NCI-H226 (cell line): ENCODE data around the gene C3orf62.
A peak's percentile ranks its signal among the peaks of the same experiment; 100 is the strongest.

Experiments
- DNase-seq: peaks from one replicate; pipeline ENCODE4 v3.0.0-alpha.2; 2015

The C3orf62 gene

DNA sequence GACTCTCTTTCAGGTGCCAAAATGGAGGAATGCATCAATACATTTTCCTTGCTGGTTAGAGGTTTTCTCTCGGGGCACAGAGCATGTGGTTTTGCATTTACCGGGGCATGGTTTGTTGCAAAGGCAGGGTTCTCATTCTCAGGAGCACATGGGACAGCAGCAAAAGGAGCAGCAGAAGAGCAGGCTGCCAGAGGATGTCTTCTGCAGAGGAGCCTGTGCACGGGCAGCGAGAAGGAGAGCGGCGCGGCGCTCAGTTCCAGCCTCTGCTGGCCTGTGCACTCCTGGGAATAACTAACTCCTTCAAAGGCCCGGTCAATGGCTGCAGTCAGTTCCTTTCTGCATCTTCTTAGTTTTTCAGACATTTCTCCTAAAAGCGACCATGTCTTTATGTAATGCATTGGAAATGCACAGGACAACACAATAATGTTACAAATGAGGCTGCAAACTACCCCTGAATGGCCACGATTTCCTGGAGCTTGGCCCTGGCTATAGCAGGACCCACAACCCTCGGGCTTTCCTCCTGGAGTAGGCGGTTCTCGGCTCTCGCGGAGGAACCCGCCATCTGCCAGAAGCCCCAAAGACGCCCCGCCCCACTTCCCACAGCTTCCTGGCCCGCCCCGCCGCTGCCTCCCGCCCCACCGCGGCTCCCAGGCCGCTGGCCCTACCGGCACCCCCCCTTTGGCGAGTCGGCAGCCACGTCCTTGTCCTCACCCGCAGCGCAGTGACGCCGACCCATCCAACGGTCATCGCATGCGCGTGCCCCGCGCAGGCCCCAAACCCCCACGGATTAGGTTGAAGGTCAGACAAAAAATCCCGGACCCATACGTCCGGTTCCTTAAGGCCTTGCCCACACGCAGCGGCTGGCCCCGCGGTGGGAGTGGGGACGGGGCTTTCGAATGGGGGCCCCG lies at the start of gene C3orf62:
Gene C3orf62, minus strand, starts transcription at position 758 of the 908 bp plus-strand sequence. Its CDS starts 360 bp downstream, at position 398.
- no peak for DNase-seq

DNA sequence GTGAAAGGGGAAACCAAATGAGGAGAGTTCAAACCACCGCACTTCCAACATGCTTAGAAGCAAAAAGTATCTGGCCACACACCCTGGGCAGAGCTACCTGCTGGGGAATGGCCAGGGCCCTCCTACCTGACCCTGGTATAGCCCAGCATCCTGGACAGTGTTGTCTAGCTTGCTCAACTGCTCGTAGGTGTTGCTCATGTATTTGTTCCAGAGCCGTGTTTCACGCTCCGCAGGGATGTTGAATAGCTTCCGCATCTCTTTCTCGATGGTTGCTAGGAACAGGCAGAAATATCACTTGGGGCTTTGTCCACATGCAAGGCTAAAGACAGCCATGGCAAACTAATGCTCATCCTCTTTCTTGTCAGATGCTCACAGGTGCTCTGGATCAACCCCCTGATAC lies 47.7 kb upstream of the C3orf62 start:
- no peak for DNase-seq

DNA sequence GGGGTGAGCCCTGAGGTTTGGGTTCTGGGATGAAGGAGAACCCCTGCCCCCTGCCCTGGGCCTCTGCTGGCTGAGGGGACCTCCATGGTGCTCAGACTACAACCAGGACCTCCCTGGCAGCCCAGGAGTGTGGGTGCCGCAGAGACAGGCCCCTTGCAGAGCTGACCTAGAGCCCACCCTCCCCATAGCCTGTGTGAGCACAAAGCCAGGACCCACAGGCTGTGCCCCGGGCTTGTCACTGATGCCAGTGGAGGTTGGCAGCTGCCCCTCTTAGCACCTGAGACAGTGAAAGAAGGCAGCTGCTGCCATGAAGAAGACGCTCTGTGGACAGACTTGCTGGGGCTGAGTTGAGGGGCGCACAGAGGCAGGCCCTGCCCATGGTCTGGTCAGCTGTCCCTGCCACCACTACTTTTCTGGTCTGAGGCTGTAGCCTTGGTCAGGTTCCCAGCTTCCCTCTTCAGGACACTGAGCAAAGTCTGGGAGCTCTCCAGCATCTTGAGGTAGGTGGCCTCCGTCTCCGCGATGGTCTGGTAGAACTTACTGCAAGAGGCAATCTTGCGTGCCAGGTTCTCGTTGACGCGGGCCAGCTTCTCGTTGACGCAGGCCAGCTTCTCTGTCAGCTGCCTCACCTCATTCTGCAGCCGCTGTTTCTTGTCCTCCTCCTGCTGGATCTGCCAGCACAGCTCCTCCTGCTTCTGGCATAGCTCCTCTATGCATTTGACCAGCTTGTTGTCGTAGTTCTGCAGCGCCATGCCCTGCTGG lies 39.8 kb upstream of the C3orf62 start:
- DNase-seq, result no peak

DNA sequence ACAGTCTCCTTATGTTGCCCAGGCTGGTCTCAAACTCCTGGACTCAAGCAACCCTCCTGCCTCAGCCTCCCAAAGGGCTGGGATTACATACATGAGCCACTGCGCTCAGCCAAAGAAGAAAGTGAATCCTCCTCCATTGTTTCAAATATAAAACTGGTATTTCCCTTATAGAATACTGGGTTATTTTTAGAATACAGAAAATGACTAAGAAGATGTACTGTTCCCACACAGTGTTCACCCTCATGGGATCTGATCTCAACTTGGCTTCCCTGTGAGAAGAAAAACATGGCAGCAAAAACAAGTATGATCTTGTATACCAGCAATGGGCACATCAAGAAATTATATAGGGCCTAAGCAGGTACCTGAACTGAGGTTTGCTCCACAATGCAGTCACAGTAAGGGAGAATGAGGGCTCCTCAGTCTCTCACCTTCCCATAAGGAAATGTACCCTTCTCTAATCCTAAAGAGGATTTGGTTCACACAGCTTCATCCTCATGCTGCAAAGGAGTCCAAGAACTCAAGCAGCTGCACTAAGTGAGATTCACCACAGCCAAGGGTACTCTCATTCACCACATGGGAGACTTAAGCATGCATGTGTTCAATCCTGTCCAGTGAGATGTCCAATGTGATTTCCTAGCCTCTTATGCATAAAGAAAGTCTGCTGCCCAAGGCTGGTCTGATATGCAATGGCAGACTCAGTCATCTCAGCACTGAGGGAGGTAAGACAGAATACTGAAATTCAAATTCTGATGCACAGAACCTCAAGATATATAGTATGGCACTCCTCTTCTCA lies 37.1 kb upstream of the C3orf62 start:
- no peak for DNase-seq

DNA sequence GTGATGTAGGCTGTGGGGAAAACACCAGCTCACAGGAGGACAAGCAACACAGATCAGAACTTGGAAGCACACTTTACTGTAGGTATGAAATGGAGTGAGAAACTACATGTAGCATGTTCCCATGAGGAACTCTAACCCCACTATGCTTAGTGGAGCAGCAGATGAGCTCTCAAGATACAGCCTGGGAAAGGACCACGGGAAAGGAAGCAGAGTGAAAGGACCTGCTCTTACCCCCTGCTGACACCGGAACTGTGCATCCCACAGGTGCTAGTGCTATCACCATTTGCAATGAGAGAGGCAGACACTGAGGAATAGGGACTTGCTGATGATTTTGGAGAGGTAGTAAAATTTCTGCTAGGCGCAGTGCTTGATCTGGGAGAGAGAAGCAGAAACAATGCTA lies 34.3 kb upstream of the C3orf62 start:
- no peak for DNase-seq

DNA sequence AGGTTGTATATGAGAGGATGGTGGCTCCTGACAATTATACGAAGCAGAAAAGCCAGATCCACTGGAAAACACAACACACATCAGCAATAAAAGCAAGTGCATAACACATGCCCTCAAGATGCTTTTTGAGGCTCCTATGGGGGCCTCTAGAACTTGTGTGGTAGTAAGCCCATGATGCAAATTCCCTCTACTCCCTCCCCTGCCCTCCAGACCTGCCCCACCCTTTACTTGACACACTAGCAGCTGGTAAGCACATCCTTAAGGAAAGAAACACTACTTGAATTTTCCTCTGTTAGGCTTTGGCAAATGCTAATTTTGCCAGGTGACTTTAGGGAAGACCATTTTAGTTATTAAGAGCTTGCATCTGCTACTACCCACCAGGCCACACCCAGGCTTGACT lies 33.6 kb upstream of the C3orf62 start:
- no peak for DNase-seq

DNA sequence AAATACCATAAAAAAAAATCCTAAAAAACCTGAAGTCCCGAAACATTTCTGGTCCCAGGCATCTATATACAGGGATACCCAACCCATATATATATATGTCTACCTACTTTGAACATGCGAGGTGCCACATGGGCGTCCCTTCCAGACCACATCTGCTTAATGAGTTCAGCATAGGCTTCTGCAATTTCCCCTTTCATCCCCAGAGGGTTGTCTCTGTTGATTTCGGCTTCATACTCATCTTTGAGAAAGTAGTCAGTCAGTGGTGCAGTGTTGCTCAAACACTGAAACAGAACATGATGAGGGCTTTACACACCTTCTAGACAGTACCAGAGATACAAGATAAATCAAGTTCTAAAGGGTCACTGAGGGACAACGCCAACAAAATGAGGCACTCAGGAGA lies 28.6 kb upstream of the C3orf62 start:
- DNase-seq, result no peak

DNA sequence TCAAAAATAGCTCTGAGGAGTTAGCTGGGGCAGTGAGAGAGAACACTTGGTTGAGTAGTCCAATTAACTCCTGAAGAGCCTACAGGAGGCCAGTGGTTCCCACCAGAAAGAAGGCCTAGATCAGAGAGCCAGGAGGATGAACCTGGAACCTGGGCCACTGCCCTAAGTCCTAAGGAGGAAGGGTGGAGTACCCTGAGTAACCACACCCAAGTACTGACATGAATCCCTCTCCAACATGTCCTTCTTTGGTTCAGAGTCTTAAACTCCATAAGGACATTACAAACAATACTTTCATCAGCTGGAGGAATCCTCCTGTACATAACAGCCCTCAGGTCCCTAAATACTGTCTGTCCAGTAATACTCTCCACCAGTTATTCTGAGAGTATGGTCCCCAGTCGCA lies 25.6 kb upstream of the C3orf62 start:
- no peak for DNase-seq

DNA sequence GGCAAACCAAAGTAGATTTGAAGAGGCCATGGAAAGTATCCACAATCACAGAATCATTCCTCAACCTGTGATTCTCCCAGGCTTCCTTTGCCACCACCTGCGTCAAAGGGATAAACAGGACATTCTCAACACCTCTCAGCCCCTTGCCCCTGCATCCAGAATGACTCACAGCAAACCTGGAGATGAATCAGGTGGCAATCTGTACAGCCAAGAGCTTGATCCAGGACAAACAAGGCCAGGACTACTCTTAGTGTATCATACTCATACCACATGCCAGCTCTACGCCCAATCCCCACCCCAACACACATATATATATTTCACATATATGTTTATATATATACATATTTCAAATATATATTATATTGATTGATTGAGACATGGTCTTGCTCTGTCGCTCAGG lies 23.6 kb upstream of the C3orf62 start:
- DNase-seq, result no peak

DNA sequence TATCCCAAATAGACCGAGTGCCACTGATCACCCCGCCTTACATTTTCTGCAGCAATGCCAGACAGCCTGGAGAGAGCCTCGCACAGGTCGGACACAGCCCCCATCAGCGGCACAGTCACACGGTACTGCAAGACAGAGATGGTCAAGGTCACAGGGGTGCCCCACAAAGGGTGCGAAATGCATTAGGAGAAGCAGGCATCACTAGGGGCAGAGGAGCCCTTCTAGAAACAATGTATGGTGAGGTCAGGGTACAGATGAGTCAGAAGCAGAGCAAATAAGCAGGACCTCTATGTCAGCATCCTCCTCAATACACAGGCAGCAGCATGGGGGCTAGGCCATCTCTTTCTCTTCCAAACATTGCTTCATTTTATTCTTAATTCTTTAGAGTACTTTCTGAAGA lies 21.5 kb upstream of the C3orf62 start:
- no peak for DNase-seq

DNA sequence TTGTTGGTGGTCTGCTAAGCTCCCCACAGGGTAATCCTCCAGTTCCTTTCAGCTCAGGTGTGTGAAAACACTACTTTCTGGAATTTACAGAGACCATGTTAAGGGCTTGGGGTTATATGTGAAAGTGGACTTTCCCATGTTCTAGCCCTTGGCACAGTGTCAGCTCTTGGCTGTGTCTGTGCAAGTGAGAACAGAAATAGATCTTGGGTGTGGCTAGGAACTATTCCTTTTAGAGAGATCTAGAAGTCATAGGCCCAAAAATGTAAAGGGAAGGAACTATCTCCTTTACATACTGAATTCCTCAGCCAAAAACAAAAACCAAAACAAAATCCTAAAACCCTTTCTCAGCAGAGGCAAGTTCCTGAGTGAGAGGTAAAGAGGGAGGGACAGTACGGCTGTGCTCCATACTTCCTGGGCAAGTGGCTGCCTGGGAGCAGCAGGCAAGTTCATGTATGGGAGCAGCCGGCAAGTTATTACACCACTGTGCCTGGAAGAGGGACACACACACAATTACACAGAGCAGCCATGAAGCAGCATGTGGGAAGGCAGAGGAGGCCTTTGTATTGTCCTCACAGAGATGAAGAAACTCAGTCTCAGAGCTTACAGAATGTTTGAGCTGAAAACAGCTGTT lies 19.9 kb upstream of the C3orf62 start:
- DNase-seq, result no peak

DNA sequence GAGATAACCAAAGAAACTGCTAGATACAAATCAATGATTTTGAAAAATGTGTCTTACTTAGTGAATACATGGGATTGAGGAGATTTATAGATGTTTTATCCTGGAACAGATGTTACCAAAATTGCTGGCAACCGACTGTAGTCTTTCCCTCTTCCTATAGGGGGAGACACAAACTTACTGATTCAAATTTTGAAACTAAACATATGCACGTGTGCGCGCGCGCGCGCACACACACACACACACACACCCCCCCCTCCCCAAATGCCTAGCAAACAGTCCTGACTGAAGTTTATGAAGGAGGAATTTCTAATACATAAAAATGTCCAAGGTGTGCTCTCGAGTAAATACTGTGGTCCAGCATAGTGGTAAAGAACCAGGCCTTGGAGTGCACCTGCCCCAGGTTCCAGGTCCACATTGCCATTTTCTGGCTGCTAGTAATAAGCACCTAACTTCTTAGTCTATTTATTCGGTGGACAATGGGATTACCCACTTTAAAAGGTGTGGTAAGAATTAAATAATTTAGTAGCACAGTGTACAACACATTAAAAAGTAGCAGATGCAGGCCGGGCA lies 18.5 kb upstream of the C3orf62 start:
- DNase-seq, result no peak

DNA sequence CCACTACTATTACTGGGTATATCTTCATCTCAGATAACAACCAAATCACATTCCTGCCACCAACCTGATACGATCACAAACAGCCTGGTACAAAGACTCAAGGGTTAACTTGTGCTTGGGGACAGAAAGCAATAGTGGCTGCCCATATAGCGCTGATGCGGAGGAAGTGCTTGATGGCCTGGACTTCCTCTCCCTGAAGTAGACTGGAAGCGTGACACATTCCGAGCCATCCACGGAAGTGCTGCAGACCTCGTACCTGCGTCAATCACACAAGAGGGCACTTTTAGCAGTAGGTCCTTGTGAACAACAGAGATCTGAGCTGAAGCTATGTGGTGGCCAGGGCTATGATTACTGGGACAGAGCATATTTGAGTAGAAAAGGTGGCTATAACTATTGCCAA lies 17.3 kb upstream of the C3orf62 start:
- DNase-seq, result no peak

DNA sequence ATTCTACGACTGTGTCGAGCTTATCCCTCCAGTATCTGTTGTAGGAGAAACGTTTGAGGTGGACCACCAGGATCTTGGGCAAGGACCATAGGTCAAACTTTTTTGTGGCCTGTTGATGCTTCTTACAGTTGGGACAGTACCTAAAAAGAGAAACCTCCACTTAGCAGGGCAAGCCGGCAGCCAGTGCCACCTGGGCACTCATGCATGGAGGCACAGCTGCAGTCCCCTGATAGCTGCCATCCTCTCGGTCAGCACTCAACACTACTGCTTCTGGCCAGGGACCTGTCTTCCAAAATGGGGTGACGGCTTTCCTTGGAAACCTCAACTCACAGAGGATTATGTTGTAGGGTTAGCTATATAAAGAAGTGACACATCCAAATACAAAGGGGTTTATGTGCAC lies 7.0 kb upstream of the C3orf62 start:
- DNase-seq, result no peak

DNA sequence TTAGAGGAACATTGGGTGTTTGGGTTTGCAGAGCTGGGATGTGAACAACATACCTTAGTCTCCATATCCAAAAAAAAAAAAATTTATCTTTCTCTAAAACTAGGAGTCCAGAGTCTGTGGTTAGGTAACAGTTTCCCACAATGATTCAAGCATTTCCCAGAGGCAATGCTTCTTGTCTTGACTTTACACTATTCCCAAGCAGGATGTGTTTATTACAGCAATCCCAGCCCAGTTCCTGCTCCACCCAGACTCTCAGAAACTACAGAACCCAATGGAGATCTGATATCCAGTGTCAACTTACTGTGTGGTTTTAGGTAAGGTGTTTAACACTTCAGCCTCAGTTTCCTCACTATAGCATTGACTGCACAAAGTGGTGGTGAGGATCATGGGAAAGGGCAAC lies 2.3 kb upstream of the C3orf62 start:
- peak; percentile 29 for DNase-seq

DNA sequence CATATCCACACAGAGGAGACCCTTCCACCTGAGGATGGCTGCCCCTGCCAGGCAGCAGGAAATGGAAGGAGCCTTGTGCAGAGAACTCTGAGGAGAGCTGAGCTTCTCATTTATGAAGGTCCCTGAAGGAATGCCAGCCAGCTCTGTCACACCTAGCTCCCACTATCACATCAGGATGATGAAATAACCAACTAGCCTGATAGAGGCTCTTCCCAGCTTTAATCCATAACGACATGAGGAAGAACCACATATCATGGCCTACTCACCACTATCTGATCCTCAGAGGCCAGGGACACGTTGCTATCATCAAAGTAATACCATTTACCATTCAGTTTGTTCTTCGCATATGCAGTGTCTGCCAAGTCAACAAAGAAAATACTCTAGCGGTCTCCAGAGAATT lies 1.5 kb upstream of the C3orf62 start:
- DNase-seq, result no peak

DNA sequence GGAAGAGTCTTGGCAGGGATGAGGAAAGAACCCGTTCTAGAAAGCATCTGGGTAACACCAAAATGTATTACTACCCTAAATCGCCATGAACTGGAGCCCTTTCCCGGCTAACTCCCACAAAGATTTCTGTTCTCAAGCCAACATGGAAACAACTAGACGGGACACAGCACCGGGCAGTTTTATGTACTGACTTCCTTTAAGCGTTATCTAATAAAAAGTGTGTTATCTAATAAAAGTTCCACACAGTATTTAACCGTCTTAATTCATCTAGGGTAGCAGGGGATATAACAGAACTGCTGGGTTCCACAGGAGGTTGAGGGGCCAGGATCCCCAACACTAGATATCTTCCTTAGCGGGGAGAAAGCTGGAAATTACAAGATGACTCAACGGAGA lies 347 bp upstream of the C3orf62 start:
- DNase-seq, result no peak

DNA sequence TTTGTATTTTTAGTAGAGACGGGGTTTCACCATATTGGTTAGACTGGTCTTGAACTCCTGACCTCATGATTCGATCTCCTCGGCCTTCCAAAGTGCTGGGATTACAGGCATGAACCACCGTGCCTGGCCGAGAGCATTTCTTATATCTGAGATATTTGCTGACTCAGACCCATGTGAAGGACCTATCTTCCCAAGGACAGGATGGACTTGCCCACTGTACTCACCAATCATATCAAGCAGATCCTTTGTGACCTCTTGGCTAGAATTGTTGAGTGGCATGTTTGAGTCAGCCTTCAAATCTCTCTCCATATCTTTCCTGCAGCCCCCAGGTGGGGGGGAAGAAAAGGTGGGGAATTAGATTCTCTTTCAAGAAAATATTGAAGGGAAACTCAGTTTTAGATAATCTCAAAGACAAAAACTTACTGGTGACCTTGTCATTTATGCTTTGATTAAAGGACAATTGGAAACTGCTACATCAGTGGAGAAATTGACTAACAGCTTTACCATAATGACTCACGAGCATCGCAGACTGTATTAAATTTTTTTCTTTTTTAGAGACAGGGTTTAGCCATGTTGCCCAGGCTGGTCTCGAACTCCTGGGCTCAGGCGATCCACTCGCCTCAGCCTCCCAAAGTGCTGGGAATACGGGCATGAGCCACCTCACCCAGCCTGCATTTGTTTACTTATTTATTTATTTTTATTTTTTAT lies 3.1 kb downstream of the C3orf62 start:
- peak; percentile 40 for DNase-seq

DNA sequence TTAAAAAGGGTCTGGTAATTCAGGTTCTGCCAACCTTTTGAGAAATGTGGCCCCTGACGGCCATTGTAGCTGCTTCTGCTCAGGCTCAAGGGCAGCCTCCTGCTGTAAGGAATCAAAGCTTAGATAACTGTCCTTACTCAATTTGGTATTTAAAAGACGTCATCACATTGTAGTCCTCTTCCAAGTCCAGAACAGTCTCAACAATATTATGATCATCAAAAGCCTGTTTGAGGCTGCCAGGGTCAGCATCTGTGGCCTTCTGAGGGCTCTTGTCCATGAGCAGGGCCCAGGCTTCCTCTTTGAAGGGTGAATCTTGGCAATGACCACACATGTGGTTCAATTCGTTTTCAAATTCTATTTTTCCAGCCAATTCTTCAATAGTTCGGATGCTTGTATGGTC lies 6.0 kb downstream of the C3orf62 start:
- no peak for DNase-seq

DNA sequence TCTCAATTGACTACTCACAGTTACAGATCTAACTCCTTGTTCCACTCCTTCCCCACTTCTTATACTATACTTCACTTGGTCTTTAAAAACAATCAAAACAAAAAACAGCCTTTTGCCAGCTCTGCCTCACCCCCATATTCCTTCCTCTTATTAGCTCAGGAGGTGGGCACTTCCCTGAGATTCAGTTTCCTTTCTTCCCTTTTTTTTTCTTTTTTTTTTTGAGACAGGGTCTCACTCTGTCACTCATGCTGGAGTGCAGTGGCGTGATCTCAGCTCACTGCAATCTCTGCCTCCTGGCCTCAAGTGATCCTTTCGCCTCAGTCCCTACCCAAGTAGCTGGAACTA lies 6.9 kb downstream of the C3orf62 start:
- DNase-seq, result no peak

DNA sequence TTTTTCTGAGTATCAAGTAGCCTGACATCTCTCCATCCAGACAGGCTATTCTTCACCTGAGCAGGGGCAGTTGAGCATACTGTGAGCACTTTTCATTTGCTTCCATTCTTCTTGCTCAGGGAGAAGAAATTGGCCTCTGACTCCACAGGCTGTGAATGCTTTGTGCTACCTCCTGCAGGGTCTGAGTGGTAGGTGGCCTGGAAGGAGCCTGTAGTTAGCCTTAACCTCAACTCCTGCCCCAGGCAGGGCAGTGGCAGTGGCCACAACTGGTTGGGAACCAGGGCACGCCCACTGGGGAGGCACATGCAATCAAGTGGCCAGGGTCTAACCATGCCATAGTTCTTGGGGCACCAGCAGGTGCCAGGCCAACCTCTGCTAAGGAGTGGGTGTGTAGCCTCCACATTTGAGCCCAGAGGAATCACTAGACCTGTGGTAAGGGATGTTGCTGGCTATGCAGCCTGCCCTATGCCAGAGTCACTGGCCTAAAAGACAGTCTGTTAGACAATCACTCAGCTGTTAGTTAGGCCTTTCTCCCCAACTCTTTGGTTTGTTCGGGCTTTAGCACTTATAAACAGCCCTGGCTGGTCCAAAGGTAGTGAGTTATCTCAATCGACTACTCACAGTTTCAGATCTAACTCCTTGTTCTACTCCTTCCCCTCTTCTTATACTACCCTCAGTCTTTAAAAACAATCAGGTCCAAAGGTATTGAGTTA lies 7.4 kb downstream of the C3orf62 start:
- DNase-seq, result no peak
